ENCODE results near the gene MAGI2.

DNA sequence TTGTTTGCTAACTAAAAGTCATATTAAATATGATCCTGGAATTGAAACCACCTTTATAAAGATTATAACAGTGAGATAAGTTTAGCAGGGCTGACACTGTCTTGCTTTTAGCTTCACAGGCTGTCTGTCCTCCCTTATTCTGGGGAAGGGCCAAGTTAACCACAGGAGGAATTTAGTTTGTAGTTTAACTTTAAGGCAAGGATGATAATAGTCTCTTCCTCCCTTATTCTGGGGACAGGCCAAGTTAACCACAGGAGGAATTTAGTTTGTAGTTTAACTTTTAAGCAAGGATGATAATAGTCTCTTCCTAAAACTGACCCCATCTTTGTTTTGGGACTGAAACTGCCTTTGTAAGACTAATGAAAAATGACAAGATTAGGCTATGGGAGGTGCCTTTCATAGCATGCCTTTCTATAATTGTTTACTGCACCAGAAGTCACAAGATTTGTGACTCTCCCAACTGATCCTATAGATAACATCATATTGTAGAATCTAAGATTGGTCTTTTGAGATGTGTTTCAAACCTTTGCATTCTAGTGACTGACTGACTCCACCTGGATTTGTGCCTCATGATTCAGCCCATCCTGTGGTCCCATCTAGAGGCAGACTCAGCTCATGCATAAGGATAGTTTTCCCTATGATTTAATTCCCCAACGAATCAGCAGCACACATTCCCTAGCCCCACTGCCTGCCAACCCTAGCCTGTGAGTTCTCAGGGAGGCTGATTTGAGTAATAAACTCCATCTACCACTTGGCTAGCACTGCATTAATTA, 212.0 kb downstream of the MAGI2 start:
- TF ChIP-seq POLR2A (IDR thresholded peaks at IDR 0.05; ENCODE audit: low read depth, low read length) = no peak
- TF ChIP-seq TAF1 (IDR thresholded peaks at IDR 0.05; ENCODE audit: low read depth, low read length) = no peak
- no peak for TF ChIP-seq POLR2AphosphoS5 (IDR thresholded peaks at IDR 0.05; ENCODE audit: low read depth, low read length)
- TF ChIP-seq SPI1 (IDR thresholded peaks at IDR 0.05; ENCODE audit: low read depth, low read length) = no peak
- TF ChIP-seq POU2F2 (IDR thresholded peaks at IDR 0.05; ENCODE audit: low read depth, low read length) = no peak

Measured in GM12891 (cell line).